Measurements from ENCODE around the gene MIA2. TPM values are rescaled to one million over a fixed set of nuclear protein-coding genes. Genes with fewer than 3 reads are reported as not detected.

The MIA2 gene
- total RNA-seq, 1 donor from 2014 or later, result 24.7 TPM

Other genes starting within 250 kb of the MIA2 start
- gene SEC23A, start 130.7 kb upstream of the MIA2 start, total RNA-seq, result 366 and 370 TPM in 2 replicates
- 35.2 and 39.0 TPM in 2 replicates for gene GEMIN2, start 119.6 kb upstream of the MIA2 start, total RNA-seq
- 34.9 and 35.8 TPM in 2 replicates for gene TRAPPC6B, start 63.6 kb upstream of the MIA2 start, total RNA-seq
- 22.5 and 25.4 TPM in 2 replicates for gene PNN, start 58.7 kb upstream of the MIA2 start, total RNA-seq
- gene FBXO33, start 198.5 kb downstream of the MIA2 start, total RNA-seq, result 20.4 and 21.4 TPM in 2 replicates

Data from dermis blood vessel endothelial cell (primary cell).